HepG2 (cell line): ENCODE results near the gene TPO. TPM values are rescaled to one million over a fixed set of nuclear protein-coding genes. Genes with fewer than 3 reads are reported as not detected.
A peak's percentile ranks its signal among the peaks of the same experiment; 100 is the strongest.
"Not testable (repeated sequence)": the region's sequence is repeated elsewhere in the genome, so short reads cannot be mapped to it uniquely, and the experiment has no call there.

ENCODE experiments used
- ATAC-seq: fragments of 200-7000 bp; cut with Tn5 transposase; 3 replicates; pipeline ENCODE4 v1.9.1; 2020; ENCODE audit warnings: mild to moderate bottlenecking, moderate library complexity
- BruUV-seq: library from RNA; stranded (reverse); fragments of 400-500 nt; replicated peaks from 2 replicates; lab custom pipeline; 2021; lab: Mats Ljungman, UMichigan
- CTCF ChIA-PET: fragments of 300-600 bp; formaldehyde crosslinking; extraction: SDS; loops from one replicate; lab custom pipeline; 2021; ENCODE audit warnings: low total read pairs, inconsistent platforms, low intra/inter-chr PET ratio; lab: Yijun Ruan, JAX
- POLR2A ChIA-PET: fragments of 350-600 bp; sonication (Branson Sonifier 250); formaldehyde crosslinking; loops from one replicate; lab custom pipeline; 2020; ENCODE audit warnings: antibody characterized with exemption, inconsistent platforms; lab: Yijun Ruan, JAX
- DNase-seq: peaks from one replicate; pipeline ENCODE4 v3.0.0-alpha.2; 2015; ENCODE audit warnings: low spot score
- FAIRE-seq: peaks from 3 replicates; lab custom pipeline; 2011; peaks lifted over from hg19 to GRCh38; lab: Jason Lieb, UNC
- H2AFZ ChIP-seq: one replicate; pipeline ENCODE4 v1.6.1; 2011; ENCODE audit warnings: low read length, inconsistent platforms
- H3K27ac ChIP-seq: fragments of 300-600 bp; 3 replicates; pipeline ENCODE4 v1.8.0; 2011; ENCODE audit warnings: mixed run types, mild to moderate bottlenecking, mixed read lengths, low read length, inconsistent platforms; ENCODE audit not compliant: insufficient read depth; ENCODE audit errors: extremely low read length
- H3K27me3 ChIP-seq, 2 experiments: fragments of 200-600 bp in 1 of 2; 2 replicates in 1 of 2; 3 replicates in 1 of 2; pipeline versions ENCODE4 v1.6.0 to v1.8.0; 2011; ENCODE audit warnings: low read length in 2 of 2, mild to moderate bottlenecking in 2 of 2, moderate library complexity in 2 of 2, inconsistent platforms in 1 of 2; ENCODE audit not compliant: insufficient read depth in 2 of 2, control insufficient read depth in 1 of 2
- H3K36me3 ChIP-seq, 2 experiments: fragments of 200-600 bp in 1 of 2; replicated peaks in 1 of 2; 2 replicates in 1 of 2; 3 replicates in 1 of 2; pipeline versions ENCODE4 v1.5.1 to v1.8.0; 2011; ENCODE audit warnings: low read length in 2 of 2, inconsistent platforms in 1 of 2; ENCODE audit not compliant: insufficient read depth in 2 of 2, control insufficient read depth in 1 of 2
- H3K4me1 ChIP-seq: 2 replicates; pipeline ENCODE4 v1.5.1; 2012; ENCODE audit warnings: low read length, inconsistent platforms; ENCODE audit not compliant: insufficient read depth
- H3K4me2 ChIP-seq: 2 replicates; pipeline ENCODE4 v1.6.0; 2011; ENCODE audit warnings: low read depth, low read length, inconsistent platforms
- H3K4me3 ChIP-seq, 3 experiments: fragments of 200-600 bp in 1 of 3; sonication (generic), shearing (Covaris generic) in 1 of 3; replicated peaks in 1 of 3; 2 replicates each; pipeline ENCODE4 v1.5.1; 2011 to 2016; ENCODE audit warnings: low read length in 3 of 3, inconsistent platforms in 2 of 3, low read depth in 2 of 3, mild to moderate bottlenecking in 2 of 3, control low read depth in 1 of 3, mixed read lengths in 1 of 3; ENCODE audit not compliant: insufficient read depth in 1 of 3
- H3K79me2 ChIP-seq: one replicate; pipeline ENCODE4 v1.6.1; 2011; ENCODE audit warnings: low read length, inconsistent platforms; ENCODE audit not compliant: insufficient read depth
- H3K9ac ChIP-seq: 2 replicates; pipeline ENCODE4 v1.6.0; 2011; ENCODE audit warnings: mild to moderate bottlenecking, low read depth, low read length, inconsistent platforms; ENCODE audit not compliant: insufficient read depth
- H3K9me3 ChIP-seq: 2 replicates; pipeline ENCODE4 v1.5.1; 2012; ENCODE audit warnings: mild to moderate bottlenecking, low read length
- H4K20me1 ChIP-seq: 2 replicates; pipeline ENCODE4 v1.6.0; 2011; ENCODE audit warnings: inconsistent platforms, mild to moderate bottlenecking, low read length, moderate library complexity; ENCODE audit not compliant: insufficient read depth
- DNMT1 ChIP-seq: sonication (generic); formaldehyde crosslinking; IDR thresholded peaks from 2 replicates; pipeline ENCODE4 v1.5.1; 2020; ENCODE audit warnings: mild to moderate bottlenecking, missing genetic modification reagents
- HOXA5 ChIP-seq: sonication (generic); formaldehyde crosslinking; IDR thresholded peaks from 2 replicates; pipeline ENCODE4 v1.4.0; 2020; ENCODE audit warnings: missing genetic modification reagents
- ISX ChIP-seq: sonication (generic); formaldehyde crosslinking; conservative IDR thresholded peaks from 2 replicates; pipeline ENCODE4 v1.5.0; 2020; ENCODE audit warnings: missing genetic modification reagents
- MAFF ChIP-seq: IDR thresholded peaks from 2 replicates; pipeline ENCODE4 v1.6.1; 2011; ENCODE audit warnings: low read depth, low read length, improper control_type of control experiment
- MAFK ChIP-seq, 2 experiments: IDR thresholded peaks in 1 of 2; conservative IDR thresholded peaks in 1 of 2; 2 replicates each; pipeline ENCODE4 v1.6.1; 2011; ENCODE audit warnings: improper control_type of control experiment in 2 of 2, low read length in 2 of 2
- ZMYM4 ChIP-seq: sonication (generic); formaldehyde crosslinking; IDR thresholded peaks from 2 replicates; pipeline ENCODE4 v1.8.1; 2023; ENCODE audit warnings: mild to moderate bottlenecking, missing genetic modification reagents
- ZNF451 ChIP-seq: sonication (generic); formaldehyde crosslinking; IDR thresholded peaks from 2 replicates; pipeline ENCODE4 v1.5.0; 2020; ENCODE audit warnings: mild to moderate bottlenecking, missing genetic modification reagents
- WGBS: methylation state at CpG from one replicate; pipeline ENCODE4 v1.1.6; 2017; ENCODE audit warnings: low lambda C conversion rate; 5-methylcytosine and 5-hydroxymethylcytosine counted together
- in situ Hi-C: cut with HindIII; loops from 2 replicates; pipeline ENCODE4 v1.10.0; 2017; ENCODE audit warnings: low pct_unique_long_range_greater_than_20kb; ENCODE audit not compliant: extremely low pct_ligation_motif_present
- intact Hi-C: fragments of 100-400 bp; cut with micrococcal nuclease; formaldehyde crosslinking; loops from one replicate; pipeline ENCODE4 v1.10.0; 2022; ENCODE audit not compliant: unreplicated experiment
- polyA plus RNA-seq, 8 experiments: library from polyadenylated mRNA; depleted of rRNA in 3 of 8; stranded (reverse) in 7 of 8; unstranded in 1 of 8; fragments of >200 nt; fragmentation: Illumina TruSeq in 4 of 8; extraction: Trizol in 4 of 8; gene quantifications; 2 replicates each; pipeline versions ENCODE4 v1.2.1 to v1.2.3, GENCODE V29; 2011 to 2016; ENCODE audit warnings: low read depth in 4 of 8, missing spikeins in 1 of 8, mixed read lengths in 1 of 8; ENCODE audit not compliant: insufficient read depth in 1 of 8
- total RNA-seq, 5 experiments: library from RNA; depleted of rRNA; stranded (reverse); fragments of >200 nt; fragmentation: Illumina TruSeq; extraction: Trizol; gene quantifications; 2 replicates each; pipeline ENCODE4 v1.2.3, GENCODE V29; 2016; ENCODE audit warnings: low read depth in 1 of 5

The TPO gene
- total and polyA plus RNA-seq, 2 of the 13 experiments (the other 11 are each of a cell fraction or from before 2014, with no cell fraction given), result not detected

DNA sequence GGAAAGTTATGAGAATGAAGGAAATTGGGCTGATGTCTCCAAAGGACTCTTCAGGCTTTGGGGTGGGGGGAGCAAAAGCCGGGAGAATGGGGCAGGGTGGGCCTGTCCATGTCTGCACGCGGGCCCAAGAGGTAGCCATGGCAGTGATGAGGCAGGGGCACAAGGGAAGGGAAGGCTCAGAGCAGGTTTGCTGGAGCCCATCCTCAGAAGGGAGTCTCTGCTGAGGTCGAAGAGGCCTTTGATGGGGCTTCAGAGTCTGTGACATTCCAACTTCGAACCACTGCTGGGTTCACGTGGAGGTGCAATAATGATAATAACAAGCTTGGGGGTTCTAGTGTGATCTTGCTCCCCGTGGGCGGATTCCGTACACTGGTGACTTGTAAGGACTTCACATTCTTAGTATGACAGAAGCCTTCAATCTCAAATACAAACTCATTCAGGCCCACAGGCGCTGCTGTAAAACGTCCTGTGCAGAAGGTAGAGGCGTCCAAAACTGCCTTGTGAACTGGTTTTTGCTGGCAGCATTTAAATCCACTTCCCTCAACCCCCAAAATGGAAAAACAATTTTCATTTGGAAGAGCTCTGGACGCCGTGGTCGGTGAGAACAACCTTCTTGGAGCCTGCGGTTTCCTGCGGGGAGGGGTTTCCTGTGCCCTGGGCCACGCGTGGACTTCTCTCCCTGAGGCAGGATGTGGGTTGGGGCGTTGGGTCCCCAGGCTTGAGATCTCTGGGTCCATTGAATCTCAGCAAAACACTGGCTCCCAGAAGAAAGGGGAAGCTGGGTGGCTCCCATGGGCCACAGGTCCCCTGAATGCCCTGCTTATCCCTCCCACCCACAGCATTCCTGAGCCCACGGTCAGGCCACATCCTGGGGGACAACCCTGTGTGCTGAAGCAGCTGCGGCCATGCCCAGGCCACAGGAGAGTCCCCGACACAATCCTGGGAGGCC lies 151.0 kb downstream of the TPO start (continued):
- no peak for TF ChIP-seq HOXA5 (CRISPR knock-in tag)
- TF ChIP-seq DNMT1 (CRISPR knock-in tag), result no peak
- no peak for TF ChIP-seq ISX
- TF ChIP-seq ZNF451, result no peak

DNA sequence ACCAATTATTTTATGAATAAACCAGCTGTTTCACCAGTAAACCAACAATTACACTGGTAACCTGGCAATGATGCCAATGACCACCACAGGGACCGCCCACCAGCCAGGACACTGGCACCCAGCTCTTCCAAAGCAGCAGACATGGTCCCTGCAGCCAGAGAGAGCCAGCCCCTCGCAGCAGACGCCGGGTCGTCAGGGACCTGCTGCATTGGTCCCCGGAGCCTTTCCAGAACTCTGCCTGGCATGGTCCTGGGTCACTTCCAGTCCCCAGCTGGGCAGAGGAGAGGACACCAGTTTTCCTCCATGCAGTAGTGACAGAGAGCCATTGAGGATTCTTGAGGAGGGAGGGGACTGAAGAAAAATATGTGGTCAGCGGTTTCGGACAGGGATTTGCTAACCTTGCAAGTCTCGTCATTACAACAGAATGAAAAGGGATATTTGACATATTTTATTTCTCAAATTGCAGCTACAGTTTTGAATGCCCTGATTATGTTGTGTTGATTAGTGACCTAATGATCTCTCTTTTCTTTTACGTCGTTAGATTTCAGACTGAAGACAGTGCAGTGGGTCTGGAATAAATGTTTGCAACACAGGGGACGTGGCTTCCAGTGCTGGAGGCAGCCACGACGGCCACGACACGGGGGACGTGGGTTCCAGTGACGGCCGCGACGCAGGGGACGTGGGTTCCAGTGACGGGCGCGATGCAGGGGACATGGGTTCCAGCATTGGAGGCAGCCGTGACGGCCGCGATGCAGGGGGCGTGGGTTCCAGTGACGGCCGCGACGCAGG lies 154.5 kb downstream of the TPO start:
- POLR2A ChIA-PET, result no interaction called here
- H3K79me2 ChIP-seq, result no peaks in the 10 kb centered on the region
- in situ Hi-C loops (no loop called here), intact Hi-C loops (no loop called here)
- H3K27ac ChIP-seq, result no peak overlapping the region
- 80% methylated on average over 34 of the region's 34 CpGs for WGBS
- TF ChIP-seq MAFF (peak; percentile 67), MAFK (conservative IDR thresholded peaks at IDR 0.05 in 1 of 2, IDR thresholded peaks at IDR 0.05 in 1 of 2; ENCODE audit: low read length in 2 of 2) (peak; percentile 51 to 71; a peak in 3 of 4 replicates), ZMYM4 (CRISPR knock-in tag) (no peak)
- TF ChIP-seq, all 625 proteins: peak for 2
- FAIRE-seq, result no peak
- no peaks in the 10 kb centered on the region for H4K20me1 ChIP-seq
- DNase-seq, result no peak
- H3K4me3 ChIP-seq, result no peak overlapping the region
- no TSS peak for BruUV-seq
- no peak for ATAC-seq
- CTCF ChIA-PET, result no interaction called here
- H3K4me2 ChIP-seq, result no peak overlapping the region
- peaks cover 7 to 28% of the 10 kb centered on the region in 2 experiments; a peak in 3 of 5 replicates for H3K27me3 ChIP-seq
- no peaks in the 10 kb centered on the region for H3K36me3 ChIP-seq
- no peak overlapping the region for H2AFZ ChIP-seq
- peaks cover 24% of the 10 kb centered on the region; the same call in 1 of the 2 replicates for H3K9me3 ChIP-seq
- no peaks in the 10 kb centered on the region for H3K4me1 ChIP-seq
- H3K9ac ChIP-seq, result no peak overlapping the region

DNA sequence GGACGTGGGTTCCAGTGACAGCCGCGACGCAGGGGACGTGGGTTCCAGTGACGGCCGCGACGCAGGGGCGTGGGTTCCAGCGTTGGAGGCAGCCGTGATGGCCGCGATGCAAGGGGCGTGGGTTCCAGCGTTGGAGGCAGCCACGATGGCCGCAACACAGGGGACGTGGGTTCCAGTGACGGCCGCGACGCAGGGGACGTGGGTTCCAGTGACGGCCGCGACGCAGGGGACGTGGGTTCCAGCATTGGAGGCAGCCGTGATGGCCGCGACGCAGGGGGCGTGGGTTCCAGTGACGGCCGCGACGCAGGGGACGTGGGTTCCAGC lies 155.0 kb downstream of the TPO start:
- H3K4me1 ChIP-seq, H3K9ac ChIP-seq, ATAC-seq, BruUV-seq, H3K4me3 ChIP-seq, CTCF ChIA-PET, FAIRE-seq, in situ Hi-C loops, H3K79me2 ChIP-seq, H3K36me3 ChIP-seq, H3K27ac ChIP-seq, H3K4me2 ChIP-seq, H4K20me1 ChIP-seq, H2AFZ ChIP-seq, intact Hi-C loops, DNase-seq, POLR2A ChIA-PET: not testable (repeated sequence)
- Histone ChIP-seq H3K27me3 (peaks cover 7 to 28% of the 10 kb centered on the region in 2 experiments; a peak in 3 of 5 replicates), H3K9me3 (peaks cover 24% of the 10 kb centered on the region; the same call in 1 of the 2 replicates)
- WGBS, result 93% methylated on average over 39 of the region's 39 CpGs
